ENCODE data around the gene ABHD8.

Gene ABHD8

DNA sequence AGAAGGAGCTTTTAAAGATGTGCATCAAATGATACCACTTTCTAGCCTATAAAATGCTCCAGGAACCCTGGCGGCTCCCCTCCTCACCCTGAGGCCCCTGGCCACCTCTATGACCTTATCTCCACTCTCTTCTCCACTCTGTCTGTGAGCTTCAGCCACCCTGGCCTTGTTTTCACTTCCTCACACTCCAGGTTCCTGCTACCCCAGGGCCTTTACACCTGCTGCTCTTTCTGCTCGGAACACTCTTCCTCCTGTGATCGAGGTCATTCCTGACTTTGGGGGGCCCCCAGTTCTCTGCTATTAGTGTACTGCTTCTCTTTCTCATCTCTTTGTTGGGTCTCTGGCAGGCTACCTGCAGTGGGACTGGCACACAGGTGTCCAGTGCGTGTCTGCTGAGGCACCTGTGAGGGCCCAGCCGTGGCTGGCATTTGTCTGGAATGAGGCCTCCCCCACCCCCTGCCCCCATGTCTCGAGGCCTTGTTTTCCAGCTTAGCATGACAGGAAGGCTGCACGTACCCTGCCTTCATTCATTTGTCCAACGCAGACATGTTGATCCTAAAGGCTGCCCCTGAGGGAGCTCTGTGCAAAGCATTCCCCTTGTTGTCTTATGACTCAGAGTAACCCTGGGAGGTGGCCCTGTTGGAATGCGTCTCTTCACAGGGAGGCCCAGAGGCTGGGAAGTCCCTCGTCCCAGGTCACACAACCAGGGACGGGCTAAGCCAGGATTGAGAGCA is 8.4 kb upstream of the ABHD8 start:
- no peak overlapping the region for H2AFZ ChIP-seq (ENCODE audit: low read length)
- no peaks in the 10 kb centered on the region for H3K9me3 ChIP-seq (replicated peaks; ENCODE audit: insufficient read depth, low read length)
- H3K27ac ChIP-seq (ENCODE audit: low read length) = no peak overlapping the region
- no peaks in the 10 kb centered on the region for H3K9me2 ChIP-seq (replicated peaks; ENCODE audit: insufficient read depth, low read length)
- H3K9ac ChIP-seq (ENCODE audit: low read length) = no peak overlapping the region
- no peak overlapping the region for H3K4me3 ChIP-seq (ENCODE audit: low read length)
- TF ChIP-seq EZH2 (optimal IDR thresholded peaks at IDR 0.05; ENCODE audit: low read depth, low read length) (no peak), EZH2phosphoT487 (IDR thresholded peaks at IDR 0.05; ENCODE audit: low read length) (no peak)
- TF ChIP-seq, protein P1, sequence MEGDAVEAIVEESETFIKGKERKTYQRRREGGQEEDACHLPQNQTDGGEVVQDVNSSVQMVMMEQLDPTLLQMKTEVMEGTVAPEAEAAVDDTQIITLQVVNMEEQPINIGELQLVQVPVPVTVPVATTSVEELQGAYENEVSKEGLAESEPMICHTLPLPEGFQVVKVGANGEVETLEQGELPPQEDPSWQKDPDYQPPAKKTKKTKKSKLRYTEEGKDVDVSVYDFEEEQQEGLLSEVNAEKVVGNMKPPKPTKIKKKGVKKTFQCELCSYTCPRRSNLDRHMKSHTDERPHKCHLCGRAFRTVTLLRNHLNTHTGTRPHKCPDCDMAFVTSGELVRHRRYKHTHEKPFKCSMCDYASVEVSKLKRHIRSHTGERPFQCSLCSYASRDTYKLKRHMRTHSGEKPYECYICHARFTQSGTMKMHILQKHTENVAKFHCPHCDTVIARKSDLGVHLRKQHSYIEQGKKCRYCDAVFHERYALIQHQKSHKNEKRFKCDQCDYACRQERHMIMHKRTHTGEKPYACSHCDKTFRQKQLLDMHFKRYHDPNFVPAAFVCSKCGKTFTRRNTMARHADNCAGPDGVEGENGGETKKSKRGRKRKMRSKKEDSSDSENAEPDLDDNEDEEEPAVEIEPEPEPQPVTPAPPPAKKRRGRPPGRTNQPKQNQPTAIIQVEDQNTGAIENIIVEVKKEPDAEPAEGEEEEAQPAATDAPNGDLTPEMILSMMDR (IDR thresholded peaks at IDR 0.05; ENCODE audit: low read length) = no peak
- peaks cover 7% of the 10 kb centered on the region; the same call in 1 of the 2 replicates for H3K4me1 ChIP-seq (ENCODE audit: low read length)
- H3K4me2 ChIP-seq (ENCODE audit: low read depth, low read length) = no peak overlapping the region
- no peaks in the 10 kb centered on the region for H3K27me3 ChIP-seq (replicated peaks; ENCODE audit: insufficient read depth, low read length)
- no peaks in the 10 kb centered on the region for H4K20me1 ChIP-seq (ENCODE audit: insufficient read depth, low read length)
- 0 out of 2 replicates have a peak, but pooled peaks cover 4% of the 10 kb centered on the region for H3K36me3 ChIP-seq (replicated peaks; ENCODE audit: insufficient read depth, low read length)
- H3F3A ChIP-seq (ENCODE audit: insufficient read depth, low read length) = peaks cover 7% of the 10 kb centered on the region
- DNase-seq = no peak
- peaks cover 64% of the 10 kb centered on the region for H3K79me2 ChIP-seq (ENCODE audit: low read length)

GRCh38 chr19:17309965-17310461 is 6.8 kb upstream of the ABHD8 start:
- peak overlapping the region; percentile 89 for H3K4me2 ChIP-seq (ENCODE audit: low read depth, low read length)
- no peak overlapping the region for H3K27ac ChIP-seq (ENCODE audit: low read length)
- no peaks in the 10 kb centered on the region for H3K27me3 ChIP-seq (replicated peaks; ENCODE audit: insufficient read depth, low read length)
- no peaks in the 10 kb centered on the region for H4K20me1 ChIP-seq (ENCODE audit: insufficient read depth, low read length)
- no peaks in the 10 kb centered on the region for H3K9me2 ChIP-seq (replicated peaks; ENCODE audit: insufficient read depth, low read length)
- peak overlapping the region; percentile 94 for H3K4me3 ChIP-seq (ENCODE audit: low read length)
- H3K4me1 ChIP-seq (ENCODE audit: low read length) = peaks cover 8% of the 10 kb centered on the region
- H3K36me3 ChIP-seq (replicated peaks; ENCODE audit: insufficient read depth, low read length) = 0 out of 2 replicates have a peak, but pooled peaks cover 4% of the 10 kb centered on the region
- peak overlapping the region; percentile 11; the same call in 1 of the 2 replicates for H2AFZ ChIP-seq (ENCODE audit: low read length)
- H3K9ac ChIP-seq (ENCODE audit: low read length) = peak overlapping the region; percentile 83
- DNase-seq = no peak
- H3F3A ChIP-seq (ENCODE audit: insufficient read depth, low read length) = peaks cover 18% of the 10 kb centered on the region
- no peak for TF ChIP-seq EZH2 (optimal IDR thresholded peaks at IDR 0.05; ENCODE audit: low read depth, low read length)
- TF ChIP-seq EZH2phosphoT487 (IDR thresholded peaks at IDR 0.05; ENCODE audit: low read length) = no peak
- TF ChIP-seq, protein P1 (IDR thresholded peaks at IDR 0.05; ENCODE audit: low read length) = no peak
- peaks cover 69% of the 10 kb centered on the region for H3K79me2 ChIP-seq (ENCODE audit: low read length)
- no peaks in the 10 kb centered on the region for H3K9me3 ChIP-seq (replicated peaks; ENCODE audit: insufficient read depth, low read length)

DNA sequence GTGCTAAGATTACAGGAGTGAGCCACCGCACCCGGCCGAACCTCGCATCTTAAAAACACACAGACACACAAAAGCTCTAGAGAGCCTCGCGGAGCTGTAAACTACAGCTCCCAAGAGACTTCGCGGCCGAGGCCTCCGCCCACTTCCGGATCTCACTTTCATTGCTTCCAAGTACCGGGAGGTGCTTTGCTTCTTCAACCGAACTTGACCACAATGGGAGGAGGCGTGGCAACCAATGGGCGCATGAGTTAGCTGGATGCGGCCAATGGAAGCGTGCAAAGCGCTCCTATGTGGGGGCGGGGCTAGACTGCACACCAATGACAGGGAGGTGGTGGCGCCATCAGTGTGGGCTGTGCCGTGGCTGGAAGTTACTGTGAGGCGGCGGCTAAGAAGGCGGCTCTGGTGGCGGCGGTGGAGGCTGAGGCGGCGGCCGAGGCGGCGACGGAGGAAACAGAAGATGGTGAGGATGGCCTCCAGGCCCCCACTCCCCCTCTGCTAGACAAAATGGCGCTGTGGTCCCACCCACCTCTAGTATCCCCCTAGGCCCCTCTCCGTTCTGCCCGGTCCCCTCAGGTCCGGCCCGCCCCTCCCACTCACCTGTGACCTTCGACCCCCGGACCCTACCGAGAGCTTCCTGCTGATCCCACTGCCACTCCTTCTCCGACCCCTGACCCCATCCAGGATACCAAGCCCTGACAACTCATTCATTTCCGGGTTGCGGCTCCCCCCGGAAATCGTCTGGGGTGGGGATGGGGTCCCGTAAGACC is 6.2 kb upstream of the ABHD8 start, which contains the start of gene DDA1:
DDA1 (plus strand) TSS at position 366 of the 767 bp plus-strand sequence; CDS start at position 458, 92 bp downstream.
- DNase-seq = peak; percentile 100
- Histone ChIP-seq H3K4me3 (ENCODE audit: low read length) (peak within 1 kb of the TSS; percentile 94), H3F3A (ENCODE audit: insufficient read depth, low read length) (peaks cover 23% of the 10 kb centered on the region), H3K4me1 (ENCODE audit: low read length) (peaks cover 14% of the 10 kb centered on the region), H3K79me2 (ENCODE audit: low read length) (peaks cover 66% of the 10 kb centered on the region), H3K9me3 (replicated peaks; ENCODE audit: insufficient read depth, low read length) (no peaks in the 10 kb centered on the region), H3K4me2 (ENCODE audit: low read depth, low read length) (peak within 1 kb of the TSS; percentile 89), H3K27ac (ENCODE audit: low read length) (no peak within 1 kb of the TSS), H3K27me3 (replicated peaks; ENCODE audit: insufficient read depth, low read length) (no peaks in the 10 kb centered on the region), H3K36me3 (replicated peaks; ENCODE audit: insufficient read depth, low read length) (0 out of 2 replicates have a peak, but pooled peaks cover under 1% of the 10 kb centered on the region), H4K20me1 (ENCODE audit: insufficient read depth, low read length) (no peaks in the 10 kb centered on the region), H3K9me2 (replicated peaks; ENCODE audit: insufficient read depth, low read length) (no peaks in the 10 kb centered on the region), H2AFZ (ENCODE audit: low read length) (peak within 1 kb of the TSS; percentile 11; the same call in 1 of the 2 replicates), H3K9ac (ENCODE audit: low read length) (peak within 1 kb of the TSS; percentile 83)
- TF ChIP-seq EZH2phosphoT487 (IDR thresholded peaks at IDR 0.05; ENCODE audit: low read length) = no peak
- TF ChIP-seq, protein P1 (IDR thresholded peaks at IDR 0.05; ENCODE audit: low read length) = no peak
- TF ChIP-seq EZH2 (optimal IDR thresholded peaks at IDR 0.05; ENCODE audit: low read depth, low read length) = no peak
